GM23338 (cell line): Measurements from ENCODE around the gene FHIT.

ENCODE experiments used
- JUNB ChIP-seq: IDR thresholded peaks from one replicate; pipeline ENCODE4 v1.6.1; 2016; ENCODE audit warnings: antibody characterized with exemption; ENCODE audit not compliant: unreplicated experiment
- REST ChIP-seq: IDR thresholded peaks from one replicate; pipeline ENCODE4 v1.6.1; 2018; ENCODE audit warnings: antibody characterized with exemption; ENCODE audit not compliant: unreplicated experiment

GRCh38 chr3:60274098-60274497 lies 977.2 kb downstream of the FHIT start:
- no peak for TF ChIP-seq REST
- no peak for TF ChIP-seq JUNB
